Fibroblast of mammary gland (primary cell): Measurements from ENCODE around the gene MMD.

Source experiments
- DNase-seq: peaks from one replicate; pipeline ENCODE4 v3.0.0-alpha.2; 2010; ENCODE audit warnings: low read depth
- H3K4me3 ChIP-seq: 2 replicates; pipeline ENCODE4 v1.5.1; 2011; ENCODE audit warnings: low read depth, mild to moderate bottlenecking, low read length, moderate library complexity; ENCODE audit not compliant: control insufficient read depth
- TF ChIP-seq, protein P1 (sequence below): conservative IDR thresholded peaks from 2 replicates; pipeline ENCODE4 v1.5.1; 2011; ENCODE audit warnings: low read depth, low read length, inconsistent platforms; ENCODE audit not compliant: control insufficient read depth, insufficient read depth

Gene MMD

DNA sequence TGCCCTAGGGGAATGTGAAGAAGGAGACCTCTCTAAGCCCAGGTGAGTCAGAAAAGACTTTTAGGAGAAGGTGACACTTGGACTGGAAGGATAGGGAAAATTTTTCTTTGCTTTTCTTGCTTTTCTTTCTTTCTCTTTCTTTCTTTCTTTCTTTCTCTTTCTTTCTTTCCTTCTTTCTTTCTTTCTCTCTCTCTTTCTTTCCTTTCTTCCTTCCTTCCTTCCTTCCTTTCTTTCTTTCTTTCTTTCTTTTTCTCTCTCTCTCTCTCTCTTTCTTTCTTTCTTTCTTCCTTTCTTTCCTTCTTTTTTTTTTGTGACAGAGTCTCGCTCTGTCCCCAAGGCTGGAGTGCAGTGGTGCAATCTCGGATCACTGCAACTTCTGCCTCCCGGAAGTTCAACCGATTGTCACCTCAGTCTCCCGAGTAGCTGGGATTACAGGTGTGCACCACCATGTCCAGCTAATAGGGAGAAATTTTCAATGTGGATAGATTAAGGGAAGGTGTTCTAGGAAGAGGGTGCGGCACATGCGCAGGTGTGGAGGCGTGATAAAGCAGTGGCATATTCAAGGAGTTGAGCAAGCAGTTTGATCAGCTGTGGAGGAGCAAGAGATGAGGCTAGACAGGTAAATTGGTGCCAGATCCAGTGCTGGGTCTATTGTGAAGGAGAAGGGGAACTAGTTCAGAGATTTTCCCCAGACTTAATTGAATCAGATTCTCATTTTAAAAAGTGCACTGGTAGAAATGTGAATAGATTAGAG is 40.4 kb downstream of the MMD start:
- DNase-seq: no peak
- TF ChIP-seq, protein P1, sequence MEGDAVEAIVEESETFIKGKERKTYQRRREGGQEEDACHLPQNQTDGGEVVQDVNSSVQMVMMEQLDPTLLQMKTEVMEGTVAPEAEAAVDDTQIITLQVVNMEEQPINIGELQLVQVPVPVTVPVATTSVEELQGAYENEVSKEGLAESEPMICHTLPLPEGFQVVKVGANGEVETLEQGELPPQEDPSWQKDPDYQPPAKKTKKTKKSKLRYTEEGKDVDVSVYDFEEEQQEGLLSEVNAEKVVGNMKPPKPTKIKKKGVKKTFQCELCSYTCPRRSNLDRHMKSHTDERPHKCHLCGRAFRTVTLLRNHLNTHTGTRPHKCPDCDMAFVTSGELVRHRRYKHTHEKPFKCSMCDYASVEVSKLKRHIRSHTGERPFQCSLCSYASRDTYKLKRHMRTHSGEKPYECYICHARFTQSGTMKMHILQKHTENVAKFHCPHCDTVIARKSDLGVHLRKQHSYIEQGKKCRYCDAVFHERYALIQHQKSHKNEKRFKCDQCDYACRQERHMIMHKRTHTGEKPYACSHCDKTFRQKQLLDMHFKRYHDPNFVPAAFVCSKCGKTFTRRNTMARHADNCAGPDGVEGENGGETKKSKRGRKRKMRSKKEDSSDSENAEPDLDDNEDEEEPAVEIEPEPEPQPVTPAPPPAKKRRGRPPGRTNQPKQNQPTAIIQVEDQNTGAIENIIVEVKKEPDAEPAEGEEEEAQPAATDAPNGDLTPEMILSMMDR: no peak
- H3K4me3 ChIP-seq: no peak overlapping the region

DNA sequence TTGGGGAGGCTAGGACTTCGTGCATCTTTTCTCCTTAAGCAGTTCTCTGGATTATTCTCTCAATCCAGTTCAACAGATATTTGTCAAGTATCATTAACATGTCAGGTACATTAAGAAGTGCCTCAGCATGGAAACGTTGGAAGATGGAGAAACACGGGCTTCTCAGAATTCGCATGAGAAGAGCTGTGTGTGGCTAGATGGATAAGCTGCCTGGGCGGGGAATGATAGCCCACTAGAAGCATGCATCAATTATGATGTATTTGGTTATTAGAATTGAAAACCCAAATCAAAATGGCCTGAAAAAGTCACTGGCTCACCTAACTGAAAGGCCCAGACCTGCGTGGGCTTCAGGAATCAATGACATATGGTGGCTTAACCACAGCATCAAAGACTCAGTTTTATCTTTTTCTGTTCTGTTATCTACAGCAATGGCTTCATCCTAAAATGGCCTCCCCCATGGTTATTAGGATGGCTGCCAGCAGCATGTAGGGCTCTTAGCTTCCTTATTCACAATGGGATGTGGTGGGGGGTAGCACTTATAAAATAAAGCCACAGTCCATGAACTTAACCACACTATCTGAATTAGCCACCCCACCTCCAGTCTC is 43.9 kb downstream of the MMD start:
- no peak overlapping the region for H3K4me3 ChIP-seq
- DNase-seq: no peak
- TF ChIP-seq, protein P1: no peak

DNA sequence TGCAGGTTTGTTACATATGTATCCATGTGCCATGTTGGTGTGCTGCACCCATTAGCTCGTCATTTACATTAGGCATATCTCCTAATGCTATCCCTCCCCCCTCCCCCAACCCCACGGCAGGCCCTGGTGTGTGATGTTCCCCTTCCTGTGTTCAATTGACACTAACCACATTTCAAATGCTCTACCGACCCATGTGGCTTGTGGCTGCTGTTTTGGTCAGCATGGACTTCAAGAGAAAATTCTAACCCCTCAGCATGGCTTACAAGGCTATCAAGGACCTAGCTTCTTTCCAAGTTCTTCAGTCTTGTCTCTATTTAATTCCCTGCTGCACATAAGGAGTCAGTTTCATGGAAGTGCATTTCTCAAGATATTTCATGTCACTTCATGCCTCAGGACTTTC is 52.9 kb downstream of the MMD start:
- no peak overlapping the region for H3K4me3 ChIP-seq
- no peak for DNase-seq
- TF ChIP-seq, protein P1: no peak

DNA sequence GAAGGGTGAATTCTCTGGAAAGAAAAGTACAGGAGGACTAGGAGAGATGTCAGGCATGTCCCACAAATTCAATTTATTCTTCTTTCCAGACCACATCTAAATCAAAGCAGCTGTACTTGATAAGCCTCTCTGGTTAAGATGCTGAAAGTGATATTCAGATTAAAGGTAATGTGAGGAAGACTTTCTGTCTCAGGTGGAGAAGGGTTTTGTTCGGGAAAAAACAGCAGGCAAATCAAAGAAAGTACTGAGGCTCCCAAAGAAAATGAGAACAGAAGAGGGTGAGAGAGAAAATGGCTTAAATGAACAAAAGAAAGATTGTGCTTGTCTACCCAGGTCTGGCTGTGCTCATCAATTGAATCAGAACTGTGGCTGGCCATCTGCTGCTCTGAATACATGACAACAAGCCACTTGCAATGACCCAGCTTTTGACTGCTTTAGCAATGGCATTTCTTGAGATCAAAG is 55.6 kb downstream of the MMD start:
- no peak for DNase-seq
- TF ChIP-seq, protein P1: no peak
- H3K4me3 ChIP-seq: no peak overlapping the region

- no peak for DNase-seq
- TF ChIP-seq, protein P1: no peak
- no peak overlapping the region for H3K4me3 ChIP-seq
Measured at GRCh38 chr17:55363033-55363432, 58.6 kb downstream of the MMD start.

DNA sequence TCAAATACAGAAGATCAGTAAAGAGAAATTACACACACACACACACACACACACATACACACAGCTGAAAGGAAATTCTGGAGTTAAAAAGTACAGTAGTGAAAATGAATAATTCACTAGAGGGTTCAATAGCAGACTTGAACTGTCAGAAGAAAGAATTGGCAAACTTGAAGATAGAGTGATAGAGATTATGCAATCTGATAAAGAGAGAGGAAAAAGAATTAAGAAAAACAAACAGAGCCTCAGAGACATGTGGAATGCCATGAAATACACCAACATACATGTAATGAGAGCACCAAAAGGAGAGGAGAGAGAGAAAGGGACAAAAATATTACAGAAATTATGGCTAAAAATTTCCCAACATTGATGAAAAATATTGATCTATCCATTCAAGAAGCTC is 60.7 kb downstream of the MMD start:
- TF ChIP-seq, protein P1: no peak
- H3K4me3 ChIP-seq: no peak overlapping the region

More for the DNA sequence above, 60.7 kb downstream of the MMD start:
- DNase-seq: no peak
